Measurements from ENCODE around the gene ACO2. TPM values are rescaled to one million over a fixed set of nuclear protein-coding genes. Genes with fewer than 3 reads are reported as not detected.
A peak's percentile ranks its signal among the peaks of the same experiment; 100 is the strongest.

ACO2 gene
- total RNA-seq, 2 experiments from 2014 or later, result 61.5 to 107 TPM

DNA sequence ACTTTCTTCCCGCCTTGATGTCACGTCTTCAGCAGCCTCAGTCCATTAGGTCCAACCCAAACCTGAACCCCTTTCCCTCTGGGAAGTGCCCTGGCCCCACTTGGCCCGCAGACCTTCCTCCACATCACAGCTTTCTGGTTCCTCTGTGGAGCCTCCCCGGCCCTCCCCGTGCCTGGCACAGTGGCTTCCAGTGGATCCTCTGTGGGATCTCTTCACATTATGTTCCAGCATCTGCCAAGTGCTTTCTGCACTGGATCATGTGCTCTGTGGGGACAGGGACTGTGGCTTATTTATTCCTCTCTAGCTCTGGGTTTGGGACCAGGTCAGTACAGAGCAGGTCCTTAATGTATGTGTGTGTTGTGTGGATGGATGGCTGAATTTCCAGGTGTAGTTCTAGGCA is 44.5 kb downstream of the ACO2 start:
- CTCF ChIA-PET (ENCODE audit: unreplicated experiment), result no interaction called here
- H3K4me1 ChIP-seq (ENCODE audit: insufficient read depth, low read length, poor library complexity, severe bottlenecking), result no peaks in the 10 kb centered on the region
- H3K9me3 ChIP-seq (ENCODE audit: low read length), result no peaks in the 10 kb centered on the region
- no peaks in the 10 kb centered on the region for H3K9me2 ChIP-seq (ENCODE audit: insufficient read depth, low read length)
- H3K27ac ChIP-seq (ENCODE audit: low read depth, low read length, poor library complexity, severe bottlenecking), result no peak overlapping the region
- POLR2A ChIA-PET, result no interaction called here
- H3K79me2 ChIP-seq (ENCODE audit: insufficient read depth, low read depth, low read length), result no peaks in the 10 kb centered on the region
- BruUV-seq (replicated peaks), result no TSS peak
- TF ChIP-seq, protein P1, sequence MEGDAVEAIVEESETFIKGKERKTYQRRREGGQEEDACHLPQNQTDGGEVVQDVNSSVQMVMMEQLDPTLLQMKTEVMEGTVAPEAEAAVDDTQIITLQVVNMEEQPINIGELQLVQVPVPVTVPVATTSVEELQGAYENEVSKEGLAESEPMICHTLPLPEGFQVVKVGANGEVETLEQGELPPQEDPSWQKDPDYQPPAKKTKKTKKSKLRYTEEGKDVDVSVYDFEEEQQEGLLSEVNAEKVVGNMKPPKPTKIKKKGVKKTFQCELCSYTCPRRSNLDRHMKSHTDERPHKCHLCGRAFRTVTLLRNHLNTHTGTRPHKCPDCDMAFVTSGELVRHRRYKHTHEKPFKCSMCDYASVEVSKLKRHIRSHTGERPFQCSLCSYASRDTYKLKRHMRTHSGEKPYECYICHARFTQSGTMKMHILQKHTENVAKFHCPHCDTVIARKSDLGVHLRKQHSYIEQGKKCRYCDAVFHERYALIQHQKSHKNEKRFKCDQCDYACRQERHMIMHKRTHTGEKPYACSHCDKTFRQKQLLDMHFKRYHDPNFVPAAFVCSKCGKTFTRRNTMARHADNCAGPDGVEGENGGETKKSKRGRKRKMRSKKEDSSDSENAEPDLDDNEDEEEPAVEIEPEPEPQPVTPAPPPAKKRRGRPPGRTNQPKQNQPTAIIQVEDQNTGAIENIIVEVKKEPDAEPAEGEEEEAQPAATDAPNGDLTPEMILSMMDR (conservative IDR thresholded peaks at IDR 0.05; ENCODE audit: low read length), result no peak
- TF ChIP-seq EZH2phosphoT487 (IDR thresholded peaks at IDR 0.05; ENCODE audit: borderline replicate concordance, low read depth, low read length), result no peak
- H2AFZ ChIP-seq (ENCODE audit: low read length), result no peak overlapping the region
- H4K20me1 ChIP-seq (ENCODE audit: insufficient read depth, low read length), result no peaks in the 10 kb centered on the region
- no peak for DNase-seq (ENCODE audit: low spot score)
- H3K36me3 ChIP-seq (ENCODE audit: insufficient read depth, low read length), result peaks cover 89% of the 10 kb centered on the region
- H3K4me2 ChIP-seq (ENCODE audit: low read length), result no peak overlapping the region
- intact Hi-C loops (cut with micrococcal nuclease; ENCODE audit: unreplicated experiment), result no loop called here
- H3K4me3 ChIP-seq (ENCODE audit: low read depth, low read length, poor library complexity, severe bottlenecking), result no peak overlapping the region

DNA sequence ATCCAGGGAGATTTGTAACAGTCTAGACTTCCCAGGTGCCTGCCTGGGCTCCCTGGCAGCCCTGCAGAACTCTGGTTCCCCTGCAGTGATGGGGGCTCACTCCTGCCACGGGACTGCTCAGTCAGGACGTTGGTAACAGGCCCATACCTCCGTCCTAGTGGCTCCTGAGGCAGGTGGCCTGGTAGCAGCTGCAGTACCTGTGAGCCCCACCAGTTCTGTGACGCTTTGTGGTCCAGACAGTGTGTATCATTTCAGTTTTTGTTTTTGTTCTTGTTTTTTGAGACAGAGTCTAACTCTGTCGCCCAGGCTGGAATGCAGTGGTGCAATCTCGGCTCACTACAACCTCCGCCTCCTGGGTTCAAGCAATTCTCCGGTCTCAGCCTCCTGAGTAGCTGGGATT is 47.5 kb downstream of the ACO2 start:
- Histone ChIP-seq H3K36me3 (ENCODE audit: insufficient read depth, low read length) (peaks cover 93% of the 10 kb centered on the region), H3K4me3 (ENCODE audit: low read depth, low read length, poor library complexity, severe bottlenecking) (no peak overlapping the region), H3K79me2 (ENCODE audit: insufficient read depth, low read depth, low read length) (no peaks in the 10 kb centered on the region), H3K27ac (ENCODE audit: low read depth, low read length, poor library complexity, severe bottlenecking) (no peak overlapping the region), H3K9me2 (ENCODE audit: insufficient read depth, low read length) (no peaks in the 10 kb centered on the region), H4K20me1 (ENCODE audit: insufficient read depth, low read length) (no peaks in the 10 kb centered on the region), H3K4me2 (ENCODE audit: low read length) (no peak overlapping the region), H3K9me3 (ENCODE audit: low read length) (no peaks in the 10 kb centered on the region), H2AFZ (ENCODE audit: low read length) (no peak overlapping the region), H3K4me1 (ENCODE audit: insufficient read depth, low read length, poor library complexity, severe bottlenecking) (no peaks in the 10 kb centered on the region)
- ChIA-PET CTCF (ENCODE audit: unreplicated experiment) (no interaction called here), POLR2A (interaction anchor here (0.6 kb wide), 1 partner anchor 807 kb away, joined by 3 read pairs; no protein-coding TSS in a partner anchor)
- intact Hi-C loops (cut with micrococcal nuclease; ENCODE audit: unreplicated experiment), result no loop called here
- no peak for DNase-seq (ENCODE audit: low spot score)
- TF ChIP-seq, protein P1 (conservative IDR thresholded peaks at IDR 0.05; ENCODE audit: low read length), result no peak
- no peak for TF ChIP-seq EZH2phosphoT487 (IDR thresholded peaks at IDR 0.05; ENCODE audit: borderline replicate concordance, low read depth, low read length)
- no TSS peak for BruUV-seq (replicated peaks)

DNA sequence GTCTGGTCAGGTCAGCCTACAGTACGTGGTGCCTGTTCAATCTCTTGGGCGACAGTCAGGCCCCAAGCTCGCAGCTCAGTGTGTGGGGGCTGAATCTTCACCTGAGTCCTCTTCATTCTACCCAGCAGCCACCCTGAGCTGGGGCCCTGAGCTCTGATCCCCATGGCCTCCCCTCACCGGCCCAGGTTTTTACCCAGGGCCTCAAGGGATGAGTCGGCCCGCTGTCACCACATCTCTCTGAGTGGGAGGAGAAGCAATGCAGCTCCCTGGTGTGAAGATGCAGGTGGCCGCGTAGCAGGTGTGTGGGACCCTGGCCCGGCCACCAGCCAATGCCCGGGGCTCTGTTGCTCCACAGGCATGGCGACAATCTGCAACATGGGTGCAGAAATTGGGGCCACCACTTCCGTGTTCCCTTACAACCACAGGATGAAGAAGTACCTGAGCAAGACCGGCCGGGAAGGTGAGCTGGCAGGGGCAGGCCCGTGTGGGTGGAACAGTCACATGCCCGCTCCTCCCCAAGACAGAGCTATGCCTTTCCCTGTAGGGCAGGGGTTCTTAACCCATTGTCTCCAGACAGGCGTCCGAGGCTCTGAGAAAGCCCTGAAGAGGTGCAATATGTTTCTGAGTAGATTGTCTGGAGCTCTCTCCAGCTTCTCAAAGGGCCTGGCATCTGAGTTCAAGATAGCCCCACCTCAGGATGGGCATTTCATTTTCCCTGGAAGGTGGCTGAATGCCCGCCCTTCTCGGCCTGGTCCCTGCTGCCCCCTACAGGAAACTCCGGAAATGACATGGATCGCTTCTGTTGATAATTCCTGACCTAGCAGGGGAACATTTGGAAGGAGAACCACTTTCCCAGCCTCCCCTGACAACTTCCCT is 48.5 kb downstream of the ACO2 start:
- no peaks in the 10 kb centered on the region for H3K9me3 ChIP-seq (ENCODE audit: low read length)
- no peak overlapping the region for H2AFZ ChIP-seq (ENCODE audit: low read length)
- no peaks in the 10 kb centered on the region for H3K9me2 ChIP-seq (ENCODE audit: insufficient read depth, low read length)
- ChIA-PET CTCF (ENCODE audit: unreplicated experiment) (interaction anchor here (0.7 to 0.8 kb wide), 2 partner anchors 99 to 114 kb away, joined by 3 to 5 read pairs; no protein-coding TSS in a partner anchor), POLR2A (interaction anchor here (0.6 kb wide), 1 partner anchor 808 kb away, joined by 3 read pairs; no protein-coding TSS in a partner anchor)
- H4K20me1 ChIP-seq (ENCODE audit: insufficient read depth, low read length), result no peaks in the 10 kb centered on the region
- DNase-seq (ENCODE audit: low spot score), result no peak
- TF ChIP-seq, protein P1 (conservative IDR thresholded peaks at IDR 0.05; ENCODE audit: low read length), result peak; percentile 85
- TF ChIP-seq EZH2phosphoT487 (IDR thresholded peaks at IDR 0.05; ENCODE audit: borderline replicate concordance, low read depth, low read length), result no peak
- H3K4me3 ChIP-seq (ENCODE audit: low read depth, low read length, poor library complexity, severe bottlenecking), result no peak overlapping the region
- H3K27ac ChIP-seq (ENCODE audit: low read depth, low read length, poor library complexity, severe bottlenecking), result no peak overlapping the region
- no peak overlapping the region for H3K4me2 ChIP-seq (ENCODE audit: low read length)
- peaks cover 88% of the 10 kb centered on the region for H3K36me3 ChIP-seq (ENCODE audit: insufficient read depth, low read length)
- no peaks in the 10 kb centered on the region for H3K79me2 ChIP-seq (ENCODE audit: insufficient read depth, low read depth, low read length)
- BruUV-seq (replicated peaks), result no TSS peak
- intact Hi-C loops (cut with micrococcal nuclease; ENCODE audit: unreplicated experiment), result loop anchor here (1.0 kb wide), 1 partner anchor 114 kb away; no protein-coding TSS in a partner anchor
- no peaks in the 10 kb centered on the region for H3K4me1 ChIP-seq (ENCODE audit: insufficient read depth, low read length, poor library complexity, severe bottlenecking)

Measured in OCI-LY7 (cell line).